OCI-LY7 (cell line): ENCODE data around the gene PCP2.

ENCODE experiments used
- CTCF ChIP-seq: fragments of 200-600 bp; sonication (generic); conservative IDR thresholded peaks from 2 replicates; pipeline ENCODE4 v1.5.1; 2014; ENCODE audit warnings: mild to moderate bottlenecking, antibody characterized with exemption, low read length, moderate library complexity, mixed read lengths
- EZH2phosphoT487 ChIP-seq: fragments of 200-600 bp; sonication (generic); IDR thresholded peaks from 2 replicates; pipeline ENCODE4 v1.6.1; 2018; ENCODE audit warnings: low read depth, borderline replicate concordance, mild to moderate bottlenecking, mixed run types, antibody characterized with exemption, low read length, moderate library complexity, mixed read lengths

GRCh38 chr19:7619671-7620441, 13.7 kb downstream of the PCP2 start:
- no peak for TF ChIP-seq CTCF
- TF ChIP-seq EZH2phosphoT487, result no peak
